Smooth muscle cell (in vitro differentiated cells): Measurements from ENCODE around the gene LRRC71. TPM values are rescaled to one million over a fixed set of nuclear protein-coding genes. Genes with fewer than 3 reads are reported as not detected.

Experiments
- DNase-seq: peaks from one replicate; lab custom pipeline; 2025; ENCODE audit not compliant: unreplicated experiment; lab: John Stamatoyannopoulos, UW
- H2AFZ ChIP-seq: fragments of 200-600 bp; sonication (generic); 2 replicates; pipeline ENCODE4 v1.6.0; 2016; ENCODE audit warnings: antibody characterized with exemption, low read depth, mild to moderate bottlenecking
- H3F3A ChIP-seq: fragments of 200-600 bp; sonication (generic); 2 replicates; pipeline ENCODE4 v1.6.0; 2017; ENCODE audit warnings: antibody characterized with exemption, low read depth
- H3K27ac ChIP-seq: fragments of 200-600 bp; sonication (generic); 2 replicates; pipeline ENCODE4 v1.5.1; 2016; ENCODE audit warnings: low read depth, mild to moderate bottlenecking
- H3K27me3 ChIP-seq: fragments of 200-600 bp; sonication (generic); 2 replicates; pipeline ENCODE4 v1.6.1; 2016; ENCODE audit warnings: low read depth, mild to moderate bottlenecking
- H3K36me3 ChIP-seq: fragments of 200-600 bp; sonication (generic); 2 replicates; pipeline ENCODE4 v1.5.1; 2016; ENCODE audit warnings: low read depth
- H3K4me1 ChIP-seq: fragments of 200-600 bp; sonication (generic); 2 replicates; pipeline ENCODE4 v1.5.1; 2016; ENCODE audit warnings: low read depth
- H3K4me2 ChIP-seq: fragments of 200-600 bp; sonication (generic); 2 replicates; pipeline ENCODE4 v1.6.0; 2016; ENCODE audit warnings: mild to moderate bottlenecking
- H3K4me3 ChIP-seq: fragments of 200-600 bp; sonication (generic); 2 replicates; pipeline ENCODE4 v1.5.1; 2016; ENCODE audit warnings: mild to moderate bottlenecking
- H3K79me2 ChIP-seq: fragments of 200-600 bp; sonication (generic); 2 replicates; pipeline ENCODE4 v1.6.0; 2016; ENCODE audit warnings: low read depth, mild to moderate bottlenecking
- H3K9ac ChIP-seq: fragments of 200-600 bp; sonication (generic); 2 replicates; pipeline ENCODE4 v1.6.0; 2016; ENCODE audit warnings: low read depth
- H3K9me3 ChIP-seq: fragments of 200-600 bp; sonication (generic); replicated peaks from 2 replicates; pipeline ENCODE4 v1.5.1; 2016; ENCODE audit warnings: low read depth
- H4K20me1 ChIP-seq: fragments of 200-600 bp; sonication (generic); 2 replicates; pipeline ENCODE4 v1.6.0; 2016; ENCODE audit warnings: low read depth
- CTCF ChIP-seq: fragments of 200-600 bp; sonication (generic); IDR thresholded peaks from 2 replicates; pipeline ENCODE4 v1.5.1; 2017; ENCODE audit warnings: borderline replicate concordance, mild to moderate bottlenecking, antibody characterized with exemption; ENCODE audit not compliant: insufficient read depth, poor library complexity, severe bottlenecking
- WGBS: methylation state at CpG from one replicate; pipeline ENCODE4 v1.1.7; 2016; ENCODE audit warnings: low lambda C conversion rate; 5-methylcytosine and 5-hydroxymethylcytosine counted together
- polyA plus RNA-seq: library from polyadenylated mRNA; unstranded; fragments of >200 nt; fragmentation: Nextera tagmentation; extraction: Ambion mirVana; gene quantifications from 2 replicates; pipeline ENCODE4 v1.2.1, GENCODE V29; 2016
- total RNA-seq: library from RNA; depleted of rRNA; stranded (reverse); fragments of >200 nt; gene quantifications from 2 replicates; pipeline ENCODE4 v1.2.3, GENCODE V29; 2014

The LRRC71 gene
- total and polyA plus RNA-seq, 2 experiments from 2014 or later = not detected

- 56% methylated on average over 7 of the region's 7 CpGs for WGBS
- Histone ChIP-seq H3K79me2 (no peaks in the 10 kb centered on the region), H3K27ac (no peak overlapping the region), H3K4me2 (peak overlapping the region; percentile 80), H3K9me3 (no peaks in the 10 kb centered on the region), H3K36me3 (no peaks in the 10 kb centered on the region), H3K9ac (no peak overlapping the region), H3K4me1 (peaks cover 11% of the 10 kb centered on the region), H3K27me3 (peaks cover 50% of the 10 kb centered on the region), H3F3A (peaks cover 4% of the 10 kb centered on the region), H4K20me1 (peaks cover 11% of the 10 kb centered on the region), H3K4me3 (no peak overlapping the region), H2AFZ (no peak overlapping the region)
- no peak for DNase-seq
- TF ChIP-seq CTCF = no peak
These were observed 659 bp downstream of the LRRC71 start for GRCh38 chr1:156921053-156921529.

GRCh38 chr1:156922986-156923669 lies 2.7 kb downstream of the LRRC71 start:
- no peaks in the 10 kb centered on the region for H3K36me3 ChIP-seq
- H4K20me1 ChIP-seq = peaks cover 21% of the 10 kb centered on the region
- peak overlapping the region; percentile 71 for H3K4me2 ChIP-seq
- H3K4me1 ChIP-seq = peaks cover 11% of the 10 kb centered on the region
- H3K9me3 ChIP-seq = no peaks in the 10 kb centered on the region
- no peaks in the 10 kb centered on the region for H3K79me2 ChIP-seq
- peaks cover 65% of the 10 kb centered on the region for H3K27me3 ChIP-seq
- H3F3A ChIP-seq = peaks cover 4% of the 10 kb centered on the region
- peak overlapping the region; percentile 10 for H3K4me3 ChIP-seq
- no peak for DNase-seq
- H2AFZ ChIP-seq = no peak overlapping the region
- no peak overlapping the region for H3K27ac ChIP-seq
- 16% methylated on average over 11 of the region's 11 CpGs for WGBS
- no peak overlapping the region for H3K9ac ChIP-seq
- TF ChIP-seq CTCF = no peak

- no peak for DNase-seq
- 3% methylated on average over 57 of the region's 64 CpGs for WGBS
- H3K4me2 ChIP-seq = peak overlapping the region; percentile 71
These were observed 3.4 kb downstream of the LRRC71 start for GRCh38 chr1:156923670-156924477.

More at GRCh38 chr1:156923670-156924477, 3.4 kb downstream of the LRRC71 start:
- Histone ChIP-seq H3K27ac (no peak overlapping the region), H3K4me3 (peak overlapping the region; percentile 10), H2AFZ (no peak overlapping the region), H3F3A (peaks cover 4% of the 10 kb centered on the region), H4K20me1 (peaks cover 21% of the 10 kb centered on the region), H3K79me2 (no peaks in the 10 kb centered on the region), H3K9ac (no peak overlapping the region), H3K27me3 (peaks cover 73% of the 10 kb centered on the region), H3K9me3 (no peaks in the 10 kb centered on the region), H3K4me1 (peaks cover 11% of the 10 kb centered on the region), H3K36me3 (no peaks in the 10 kb centered on the region)
- no peak for TF ChIP-seq CTCF
